AG09309 (cell line): ENCODE measurements around the gene MAB21L4.

ENCODE experiments used
- DNase-seq: peaks from one replicate; pipeline ENCODE4 v3.0.0-alpha.2; 2010; ENCODE audit warnings: low read depth
- H3K4me3 ChIP-seq: 2 replicates; pipeline ENCODE4 v1.5.1; 2011; ENCODE audit warnings: mild to moderate bottlenecking, low read depth, low read length, moderate library complexity; ENCODE audit not compliant: control insufficient read depth
- CTCF ChIP-seq: IDR thresholded peaks from 2 replicates; pipeline ENCODE4 v1.5.1; 2011; ENCODE audit warnings: mild to moderate bottlenecking, low read depth, low read length, inconsistent platforms; ENCODE audit not compliant: insufficient read depth, control insufficient read depth; ENCODE audit errors: missing control alignments

The MAB21L4 gene

GRCh38 chr2:240884221-240884620 is 11.7 kb downstream of the MAB21L4 start:
- no peak for TF ChIP-seq CTCF
- H3K4me3 ChIP-seq = no peak overlapping the region
- DNase-seq = no peak

- TF ChIP-seq CTCF = no peak
- DNase-seq = no peak
- no peak overlapping the region for H3K4me3 ChIP-seq
These were observed 14.0 kb downstream of the MAB21L4 start for GRCh38 chr2:240881913-240882312.

GRCh38 chr2:240879105-240879504 is 16.9 kb downstream of the MAB21L4 start:
- H3K4me3 ChIP-seq = no peak overlapping the region
- TF ChIP-seq CTCF = no peak

GRCh38 chr2:240878341-240878936 is 17.5 kb downstream of the MAB21L4 start:
- H3K4me3 ChIP-seq = no peak overlapping the region
- TF ChIP-seq CTCF = no peak
- no peak for DNase-seq

More at GRCh38 chr2:240879105-240879504, 16.9 kb downstream of the MAB21L4 start:
- DNase-seq = no peak

GRCh38 chr2:240877460-240878340 is 18.3 kb downstream of the MAB21L4 start:
- no peak for TF ChIP-seq CTCF
- no peak for DNase-seq
- H3K4me3 ChIP-seq = no peak overlapping the region

- DNase-seq = no peak
- H3K4me3 ChIP-seq = no peak overlapping the region
- no peak for TF ChIP-seq CTCF
These were observed 19.3 kb downstream of the MAB21L4 start for GRCh38 chr2:240876475-240877251.
